Epidermal melanocyte (primary cell): ENCODE data around the gene ZNF816.
"Not testable (repeated sequence)": the region's sequence is repeated elsewhere in the genome, so short reads cannot be mapped to it uniquely, and the experiment has no call there.

Experiments used
- DNase-seq: peaks from one replicate; pipeline ENCODE4 v3.0.0; 2011; ENCODE audit warnings: low spot score; ENCODE audit not compliant: insufficient read length

The ZNF816 gene

DNA sequence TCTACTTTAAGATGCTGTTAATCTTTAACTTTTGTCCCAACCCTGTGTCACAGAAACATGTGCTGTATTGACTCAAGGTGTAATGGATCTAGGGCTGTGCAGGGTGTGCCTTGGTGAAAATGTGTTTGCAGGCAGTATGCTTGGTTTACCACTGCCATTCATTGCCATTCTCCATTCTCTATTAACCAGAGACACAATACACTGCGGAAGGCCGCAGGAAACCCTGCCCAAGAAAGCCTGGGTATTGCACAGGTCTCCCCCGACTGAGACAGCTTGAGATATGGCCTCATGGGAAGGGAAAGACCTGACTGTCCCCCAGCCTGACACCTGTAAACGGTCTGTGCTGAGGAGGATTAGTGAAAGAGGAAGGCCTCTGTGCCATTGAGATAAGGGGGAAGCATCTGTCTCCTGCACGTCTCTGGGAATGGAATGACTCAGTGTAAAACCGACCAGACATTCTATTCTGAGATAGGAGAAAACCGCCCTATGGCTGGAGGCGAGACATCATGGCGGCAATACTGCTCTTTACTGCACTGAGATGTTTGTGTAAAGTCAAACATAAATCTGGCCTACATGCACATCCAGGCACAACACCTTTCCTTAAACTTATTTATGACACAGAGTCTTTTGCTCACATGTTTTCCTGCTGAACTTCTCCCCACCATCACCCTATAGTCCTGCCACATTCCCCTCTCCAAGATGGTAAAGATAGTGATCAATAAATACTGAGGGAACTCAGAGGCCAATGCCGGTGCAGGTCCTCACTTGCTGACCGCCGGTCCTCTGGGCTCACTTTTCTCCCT is 26.3 kb downstream of the ZNF816 start:
- no peak for DNase-seq

DNA sequence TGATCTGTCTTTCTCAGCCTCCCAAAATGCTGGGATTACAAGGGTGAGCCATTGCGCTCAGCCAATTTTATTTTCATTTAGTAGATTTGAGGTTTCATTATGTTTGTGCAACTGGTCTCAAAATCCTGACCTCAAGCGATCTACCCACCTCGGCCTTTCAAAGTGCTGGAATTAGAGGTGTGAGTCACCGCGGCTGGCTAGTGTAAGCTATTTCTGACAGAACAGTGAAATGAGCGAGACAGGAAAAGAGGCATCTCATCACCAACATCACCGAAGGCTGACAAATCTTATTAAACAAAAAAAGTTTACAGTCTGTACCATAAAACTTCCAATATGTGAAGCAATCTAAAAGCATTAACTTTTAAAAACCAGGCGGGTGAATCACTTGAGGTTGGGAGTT is 27.2 kb downstream of the ZNF816 start:
- DNase-seq = no peak

- not testable (repeated sequence) for DNase-seq
Measured at GRCh38 chr19:52924641-52925040, 38.0 kb downstream of the ZNF816 start.

DNA sequence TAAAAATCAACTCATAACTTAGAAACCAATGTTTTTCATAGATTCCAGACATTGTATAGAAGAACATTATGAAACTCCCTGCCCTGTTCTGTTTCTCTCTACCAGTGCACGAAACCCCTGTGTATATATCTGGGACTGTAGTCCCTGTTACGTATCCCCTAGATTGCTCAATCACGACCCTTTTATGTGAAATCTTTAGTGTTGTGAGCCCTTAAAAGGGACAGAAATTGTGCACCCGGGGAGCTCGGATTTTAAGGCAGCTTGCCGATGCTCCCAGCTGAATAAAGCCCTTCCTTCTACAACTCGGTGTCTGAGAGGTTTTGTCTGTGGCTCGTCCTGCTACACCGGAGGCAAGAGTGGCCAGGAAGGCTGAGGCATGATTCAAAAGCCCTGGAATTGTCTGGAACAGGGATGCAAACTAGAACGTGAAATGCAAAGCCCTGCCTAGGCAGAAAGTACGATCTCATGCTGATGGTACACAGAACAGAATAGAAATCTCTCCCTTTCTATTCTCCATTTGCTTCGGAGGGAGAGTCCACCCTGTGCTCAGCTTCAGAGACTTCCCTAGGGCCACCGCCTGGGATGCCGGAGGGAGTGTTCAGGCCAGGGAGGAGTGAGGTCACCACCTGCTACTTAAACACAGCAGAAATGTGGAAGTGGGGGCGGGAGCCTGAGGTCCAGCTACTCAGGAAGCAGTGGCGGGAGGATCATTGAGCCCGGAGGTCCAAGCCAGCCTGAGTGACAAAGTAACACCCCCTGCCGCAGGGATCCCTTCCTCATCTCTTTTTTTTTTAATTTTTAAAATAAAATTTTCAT is 38.7 kb downstream of the ZNF816 start:
- no peak for DNase-seq

GRCh38 chr19:52922841-52923777 is 39.6 kb downstream of the ZNF816 start, which contains the start of gene ZNF888:
Gene ZNF888 (minus strand): TSS chr19:52923428. CDS start chr19:52917873, 5,555 bp downstream.
- peak; percentile 61 for DNase-seq

- DNase-seq = no peak
Measured at GRCh38 chr19:52917531-52917930, 45.1 kb downstream of the ZNF816 start.

DNA sequence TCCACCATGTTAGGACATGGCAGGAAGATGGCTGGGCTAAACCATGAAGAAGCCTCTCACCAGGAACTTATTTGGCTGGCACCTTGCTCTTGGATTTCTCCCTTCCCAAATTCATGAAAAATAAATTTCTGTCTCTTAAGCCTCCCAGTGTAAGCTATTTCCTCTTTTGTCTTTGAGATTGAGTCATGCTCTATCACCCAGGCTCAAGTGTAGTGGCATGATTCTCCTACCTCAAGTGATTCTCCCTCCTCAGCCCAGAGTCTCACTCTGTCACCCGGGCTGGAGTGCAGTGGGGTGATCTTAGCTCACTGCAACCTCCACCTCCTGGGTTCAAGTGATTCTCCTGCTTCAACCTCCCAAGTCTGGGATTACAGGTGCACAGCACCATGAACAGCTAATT is 52.0 kb downstream of the ZNF816 start:
- DNase-seq = no peak

- DNase-seq = not testable (repeated sequence)
Measured at GRCh38 chr19:52904052-52904780, 58.5 kb downstream of the ZNF816 start.

GRCh38 chr19:52901842-52902241 is 60.8 kb downstream of the ZNF816 start:
- no peak for DNase-seq
